GM18502 (cell line): ENCODE measurements around the gene CCDC171.
"Not testable (repeated sequence)": the region's sequence is repeated elsewhere in the genome, so short reads cannot be mapped to it uniquely, and the experiment has no call there.

Experiments
- ATAC-seq: cut with Tn5 transposase; IDR thresholded peaks from one replicate; pipeline ENCODE4 v1.9.1; 2021; ENCODE audit warnings: mild to moderate bottlenecking; ENCODE audit not compliant: unreplicated experiment, poor library complexity

The CCDC171 gene

DNA sequence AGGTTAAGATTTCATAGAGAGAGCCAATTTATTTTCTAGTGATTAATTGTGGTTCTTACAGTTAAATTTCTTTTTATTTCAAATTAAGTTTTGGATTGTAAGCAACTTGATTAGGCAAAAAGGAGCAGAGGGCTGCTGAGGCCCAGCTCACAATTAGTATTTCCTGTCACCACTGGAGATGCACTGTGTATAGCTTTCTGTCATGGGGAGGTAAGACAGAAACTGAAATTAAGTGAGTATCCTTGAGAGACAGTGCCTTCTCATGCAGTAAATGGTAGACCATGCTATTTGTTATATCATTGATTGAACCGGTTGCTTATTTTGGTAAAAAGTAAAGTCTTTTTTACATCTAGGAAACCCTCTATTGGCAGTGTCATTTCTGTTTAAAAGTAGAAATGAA lies 190.7 kb downstream of the CCDC171 start:
- ATAC-seq: peak; percentile 90

DNA sequence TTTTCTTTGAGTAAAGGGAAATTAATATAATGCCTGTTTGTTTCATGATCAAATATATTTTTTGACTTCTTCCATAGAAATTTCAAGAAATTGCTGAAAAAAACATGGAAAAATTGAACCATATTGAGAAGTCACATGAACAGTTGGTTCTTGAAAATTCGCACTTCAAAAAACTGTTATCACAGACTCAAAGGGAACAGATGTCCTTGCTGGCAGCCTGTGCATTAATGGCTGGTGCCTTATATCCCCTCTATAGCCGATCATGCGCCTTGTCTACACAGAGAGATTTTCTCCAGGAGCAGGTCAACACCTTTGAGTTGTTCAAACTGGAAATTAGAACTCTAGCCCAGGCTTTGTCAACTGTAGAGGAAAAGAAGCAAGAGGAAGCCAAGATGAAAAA lies 191.4 kb downstream of the CCDC171 start:
- no peak for ATAC-seq

DNA sequence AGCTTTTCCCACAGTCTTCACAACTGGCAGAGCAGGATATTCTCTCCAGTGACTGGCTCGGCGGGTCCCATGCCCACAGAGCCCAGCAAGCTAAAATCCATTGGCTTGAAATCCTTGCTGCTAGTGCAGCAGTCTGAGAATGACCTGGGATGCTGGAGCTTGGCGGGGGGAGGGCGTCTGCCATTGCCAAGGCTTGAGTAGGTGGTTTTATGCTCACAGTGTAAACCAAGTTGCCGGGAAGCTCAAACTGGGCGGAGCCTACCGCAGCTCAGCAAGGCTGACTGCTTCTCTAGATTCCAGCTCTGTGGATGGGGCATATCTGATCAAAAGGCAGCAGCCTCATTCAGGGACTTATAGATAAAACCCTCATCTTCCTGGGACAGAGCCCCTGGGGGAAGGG lies 194.1 kb downstream of the CCDC171 start:
- ATAC-seq: no peak

DNA sequence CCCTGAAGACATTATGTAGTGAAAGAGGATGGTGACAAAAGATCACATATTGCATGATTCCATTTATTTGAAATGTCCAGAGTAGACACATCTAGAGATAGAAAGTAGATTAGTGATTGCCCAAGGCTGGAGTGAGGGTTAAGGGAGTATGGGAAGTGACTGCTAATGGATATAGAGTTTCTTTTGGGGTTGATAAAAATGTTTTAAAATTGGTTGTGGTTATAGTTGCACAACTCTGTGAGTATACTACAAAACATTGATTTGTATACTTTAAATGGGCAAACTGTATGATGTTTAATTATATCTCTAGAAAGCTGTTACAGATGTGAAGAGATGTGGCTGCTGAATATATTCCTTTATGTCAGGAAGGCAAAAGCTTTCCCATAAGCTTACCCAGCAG lies 202.8 kb downstream of the CCDC171 start:
- ATAC-seq: no peak

DNA sequence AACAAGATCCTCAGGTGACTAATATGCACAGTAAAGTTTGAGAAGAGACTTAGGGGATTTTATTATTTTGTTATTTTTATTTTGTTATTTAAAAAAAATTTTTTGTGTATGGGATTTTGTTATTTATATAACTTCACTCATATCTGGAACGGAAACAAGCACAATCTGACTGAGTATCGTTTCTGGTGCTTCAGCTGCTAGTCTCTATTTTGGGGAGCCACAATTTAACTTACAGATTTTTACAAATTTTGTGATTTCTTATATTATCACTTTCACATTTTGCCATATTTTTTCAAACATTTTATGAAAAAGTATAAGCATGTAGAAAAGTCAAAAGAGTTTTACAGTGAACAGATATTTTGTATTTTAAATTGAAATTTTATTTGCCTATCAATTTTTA lies 208.7 kb downstream of the CCDC171 start:
- ATAC-seq: no peak

DNA sequence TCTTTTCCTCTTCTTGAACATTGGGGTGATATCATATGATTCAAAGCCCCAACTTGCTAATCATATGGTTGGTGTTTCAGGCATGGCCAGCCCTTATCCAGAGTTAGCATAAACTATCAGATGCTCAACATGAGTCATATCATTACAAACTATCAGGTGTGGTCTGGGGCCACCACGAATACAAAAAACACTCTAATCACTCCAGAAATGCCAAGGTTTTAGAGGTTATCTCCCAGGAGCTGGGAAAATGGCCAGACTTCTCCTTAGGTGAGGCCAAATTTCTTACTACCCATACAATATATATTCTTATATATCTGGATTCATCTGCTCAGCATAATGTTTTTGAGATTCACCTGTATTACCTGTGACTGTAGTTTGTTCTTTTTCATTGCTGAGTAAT lies 210.5 kb downstream of the CCDC171 start:
- no peak for ATAC-seq

DNA sequence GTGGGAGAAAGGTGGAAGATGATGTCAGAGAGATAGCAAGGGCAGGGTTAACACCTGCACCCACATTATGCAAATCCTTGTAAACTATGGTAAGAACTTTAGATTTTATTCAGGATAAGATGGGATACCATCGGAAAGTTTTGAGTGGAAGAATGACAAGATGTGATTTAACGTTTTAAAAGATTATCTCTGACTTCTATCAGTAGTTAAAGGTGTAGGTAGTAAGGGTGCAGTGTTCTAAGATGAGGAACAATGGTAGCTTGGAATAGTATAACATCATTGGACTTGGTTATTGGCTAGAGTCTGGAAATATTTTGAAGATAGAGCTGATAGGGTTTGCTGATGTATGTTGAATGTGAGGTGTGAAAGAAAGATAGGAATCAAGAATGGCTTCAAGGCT lies 211.3 kb downstream of the CCDC171 start:
- ATAC-seq: no peak

DNA sequence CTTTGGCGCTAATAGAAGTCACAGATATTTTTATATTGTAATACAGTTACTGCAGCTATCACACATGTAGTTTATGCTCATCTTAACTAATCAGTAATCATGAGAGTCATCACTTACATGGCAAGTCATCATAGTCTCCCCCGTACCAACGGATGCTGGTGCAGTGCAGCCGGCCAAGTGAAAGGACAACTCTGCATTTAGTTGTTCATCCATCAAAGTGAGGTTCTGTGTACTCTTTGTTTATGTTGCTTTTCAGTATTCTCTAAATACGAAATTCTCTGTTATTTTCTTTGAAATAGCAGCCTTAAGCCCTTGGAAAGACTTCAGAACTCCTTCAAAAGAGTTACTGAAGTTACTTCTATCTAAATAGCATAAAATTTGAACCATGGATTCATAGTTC lies 216.7 kb downstream of the CCDC171 start:
- ATAC-seq: no peak

DNA sequence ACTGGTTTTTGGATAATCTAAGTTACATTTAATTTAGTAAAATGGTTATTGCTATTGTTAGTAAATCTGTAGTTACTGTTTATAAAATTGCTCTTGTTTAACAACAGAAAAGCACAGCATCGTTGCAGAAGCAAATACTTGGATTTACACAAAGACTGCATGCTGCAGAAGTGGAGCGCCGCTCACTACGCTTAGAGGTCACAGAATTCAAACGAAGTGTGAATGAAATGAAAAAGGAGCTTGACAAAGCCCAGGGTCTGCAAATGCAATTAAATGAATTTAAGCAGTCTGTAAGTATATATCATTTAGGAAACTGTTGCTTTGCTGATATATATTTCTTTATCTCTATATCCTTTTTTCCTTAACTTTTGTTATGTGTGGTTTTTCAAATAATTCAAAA lies 226.0 kb downstream of the CCDC171 start:
- ATAC-seq: no peak

DNA sequence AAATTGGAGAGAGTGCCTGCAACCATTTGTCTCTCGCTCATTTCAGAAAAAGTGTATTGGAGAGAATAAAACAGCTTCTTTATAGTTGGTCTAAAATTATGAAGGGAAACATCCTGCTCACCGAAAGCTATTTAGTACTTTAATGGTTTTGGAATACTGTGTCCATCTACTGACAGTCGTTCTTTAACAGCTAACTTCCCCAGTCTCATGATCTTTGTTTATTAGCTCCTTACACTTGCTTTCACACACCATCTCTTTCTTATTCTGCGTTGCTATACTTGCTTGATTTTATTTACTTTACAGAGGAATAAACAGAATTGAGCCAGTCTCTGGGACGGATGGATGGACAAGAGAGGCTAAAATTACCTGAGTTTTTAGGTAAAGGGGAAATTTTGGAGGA lies 229.3 kb downstream of the CCDC171 start:
- no peak for ATAC-seq

DNA sequence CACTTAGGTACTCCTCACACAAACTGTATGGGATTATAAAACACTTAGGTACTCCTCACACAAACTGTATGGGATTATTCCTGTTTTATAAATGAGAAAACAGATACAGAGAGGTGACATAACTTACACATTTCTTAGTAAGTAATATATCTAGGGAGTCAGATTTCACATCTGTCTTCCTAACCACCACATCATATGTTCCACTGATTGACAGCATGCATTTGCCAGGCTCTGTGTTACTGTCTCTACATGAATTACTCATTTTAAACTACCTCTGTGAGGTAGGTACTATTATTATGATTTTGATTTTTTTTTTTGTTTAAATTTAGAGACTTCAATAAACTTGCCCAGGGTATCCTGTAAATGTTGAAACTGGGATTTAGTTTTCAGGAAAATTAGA lies 232.7 kb downstream of the CCDC171 start:
- ATAC-seq: no peak

DNA sequence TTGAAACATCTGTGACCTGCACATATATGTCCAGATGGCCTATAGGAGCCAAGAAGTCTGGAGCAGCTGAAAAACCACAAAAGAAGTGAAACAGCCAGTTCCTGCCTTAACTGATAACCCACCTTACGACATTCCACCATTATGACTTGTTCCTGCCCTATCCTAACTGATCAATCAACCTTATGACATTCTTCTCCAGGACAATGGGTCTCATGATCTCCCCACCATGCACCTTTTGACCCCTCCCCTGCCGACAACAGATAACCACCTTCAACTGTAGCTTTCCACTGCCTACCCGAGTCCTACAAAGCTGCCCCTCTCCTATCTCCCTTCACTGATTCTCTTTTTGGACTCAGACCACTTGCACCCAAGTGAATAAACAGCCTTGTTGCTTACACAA lies 233.8 kb downstream of the CCDC171 start:
- no peak for ATAC-seq

DNA sequence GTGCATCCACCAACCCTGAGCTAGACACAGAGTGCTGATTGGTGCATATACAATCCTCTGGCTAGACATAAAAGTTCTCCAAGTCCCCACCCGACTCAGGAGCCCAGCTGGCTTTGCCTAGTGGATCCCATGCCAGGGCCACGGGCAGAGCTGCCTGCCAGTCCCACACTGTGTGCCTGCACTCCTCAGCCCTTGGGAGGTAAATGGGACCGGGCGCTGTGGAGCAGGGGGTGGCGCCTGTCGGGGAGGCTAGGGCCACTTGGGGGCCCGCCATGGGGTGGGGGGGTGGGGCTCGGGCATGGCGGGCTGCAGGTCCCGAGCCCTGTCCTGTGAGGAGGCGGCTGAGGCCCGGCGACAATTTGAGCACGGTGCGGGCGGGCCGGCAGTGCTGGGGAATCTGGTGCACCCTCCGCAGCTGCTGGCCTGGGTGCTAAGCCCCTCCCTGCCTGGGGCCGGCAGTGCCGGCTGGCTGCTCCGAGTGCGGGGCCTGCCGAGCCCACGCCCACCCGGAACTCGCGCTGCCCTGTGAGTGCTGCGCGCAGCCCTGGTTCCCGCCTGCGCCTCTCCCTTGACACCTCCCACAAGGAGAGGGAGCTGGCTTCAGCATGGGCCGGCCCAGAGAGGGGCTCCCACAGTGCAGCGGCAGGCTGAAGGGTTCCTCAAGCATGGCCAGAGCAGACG lies 257.5 kb downstream of the CCDC171 start:
- ATAC-seq: not testable (repeated sequence)

DNA sequence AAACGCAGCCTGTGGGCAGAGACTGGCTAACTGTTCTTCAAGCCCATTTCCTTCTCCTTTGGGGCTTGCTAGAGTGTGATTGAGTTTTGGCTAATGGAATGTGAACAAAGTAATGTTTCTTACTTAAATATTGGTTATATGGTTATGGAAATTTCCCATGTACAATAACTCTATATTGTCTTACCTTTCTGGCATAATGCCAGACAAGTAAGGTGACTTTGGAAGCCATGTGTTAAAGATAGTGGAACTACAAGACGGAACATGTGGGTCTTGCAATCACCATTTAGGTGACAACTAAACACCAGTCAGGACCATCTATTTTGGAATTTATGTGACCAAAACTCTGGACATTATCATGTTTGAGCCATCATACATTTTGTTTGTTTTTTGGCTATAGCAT lies 260.2 kb downstream of the CCDC171 start:
- no peak for ATAC-seq

DNA sequence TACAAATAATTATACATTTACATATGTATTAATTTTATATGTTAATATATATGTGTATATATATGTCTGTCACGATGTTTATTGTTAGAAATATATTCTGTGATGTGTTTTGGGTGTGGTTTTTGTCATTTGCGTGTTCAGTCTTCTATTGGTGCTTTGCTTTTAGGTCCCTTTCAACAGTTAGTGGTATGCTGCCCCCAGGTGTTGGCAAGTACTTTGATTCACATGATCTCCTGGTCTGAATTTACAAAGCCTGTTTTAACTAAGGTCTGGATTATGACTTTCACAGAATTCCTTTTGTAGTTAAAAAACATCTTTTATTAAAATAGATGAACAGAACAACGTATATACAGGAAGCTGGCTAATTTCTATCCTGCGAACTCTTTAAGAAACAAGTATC lies 271.5 kb downstream of the CCDC171 start:
- no peak for ATAC-seq

DNA sequence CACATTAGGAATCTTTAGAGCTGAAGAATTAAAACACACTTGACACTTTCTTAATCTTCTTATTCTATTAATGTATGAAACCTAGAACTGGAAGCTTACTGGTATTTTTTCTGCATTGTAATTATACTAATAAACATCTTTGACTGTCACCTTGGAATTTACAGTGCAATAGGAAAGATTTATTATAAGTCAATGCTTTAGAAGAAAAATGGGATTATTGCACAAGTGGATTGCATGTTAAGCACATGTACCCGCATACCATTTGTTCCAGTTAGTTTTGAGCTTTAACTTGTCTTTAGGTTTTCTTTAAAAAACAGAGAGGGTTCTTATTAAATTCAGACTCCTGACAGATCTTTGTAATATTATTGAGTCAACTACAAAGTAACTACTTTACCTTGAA lies 278.5 kb downstream of the CCDC171 start:
- no peak for ATAC-seq

DNA sequence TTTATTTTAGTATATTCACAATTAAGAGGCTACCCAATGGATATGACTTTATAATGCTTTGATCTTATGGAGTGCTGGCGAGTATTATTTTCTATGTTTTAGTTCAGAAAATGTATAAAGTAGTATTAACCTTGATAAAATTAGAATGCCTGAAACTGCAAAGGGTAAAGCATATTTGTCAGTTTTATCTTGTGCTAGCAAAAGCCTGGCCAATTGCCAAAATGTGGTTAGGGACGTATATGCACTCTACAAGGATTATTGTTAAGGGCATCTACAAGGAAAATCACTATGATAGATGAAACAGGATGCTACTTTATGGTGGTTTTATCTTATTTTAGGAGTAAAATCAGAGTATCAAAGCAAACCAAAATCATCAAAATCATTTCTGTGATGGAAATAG lies 281.7 kb downstream of the CCDC171 start:
- ATAC-seq: no peak

DNA sequence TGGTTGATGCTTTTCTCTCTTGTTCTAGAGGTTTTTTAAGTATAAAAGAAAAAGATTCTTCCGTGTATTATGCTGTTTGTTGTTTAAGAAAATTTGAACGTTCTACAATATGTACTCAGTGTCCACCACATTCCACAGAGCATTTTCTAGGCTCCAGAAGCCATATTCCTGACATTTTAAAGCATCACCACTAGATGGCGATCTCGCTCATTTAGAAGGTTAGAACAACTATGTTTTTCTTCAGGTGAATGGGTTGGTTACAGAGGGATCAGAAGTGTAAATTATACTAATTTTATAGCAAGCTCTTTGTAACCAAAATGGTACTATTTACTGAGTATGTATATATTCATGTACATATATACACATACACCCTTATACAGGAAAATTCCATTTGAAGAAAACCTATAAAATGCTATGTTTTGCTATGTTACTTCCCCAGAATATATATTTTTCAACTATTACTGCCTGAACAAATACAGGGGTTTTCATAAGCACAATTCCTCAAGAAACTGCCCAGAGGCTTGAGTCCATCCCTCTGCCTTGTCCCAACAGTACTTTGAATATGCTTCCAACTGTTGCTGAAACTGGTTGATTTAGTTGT lies 284.3 kb downstream of the CCDC171 start:
- peak; percentile 81 for ATAC-seq

DNA sequence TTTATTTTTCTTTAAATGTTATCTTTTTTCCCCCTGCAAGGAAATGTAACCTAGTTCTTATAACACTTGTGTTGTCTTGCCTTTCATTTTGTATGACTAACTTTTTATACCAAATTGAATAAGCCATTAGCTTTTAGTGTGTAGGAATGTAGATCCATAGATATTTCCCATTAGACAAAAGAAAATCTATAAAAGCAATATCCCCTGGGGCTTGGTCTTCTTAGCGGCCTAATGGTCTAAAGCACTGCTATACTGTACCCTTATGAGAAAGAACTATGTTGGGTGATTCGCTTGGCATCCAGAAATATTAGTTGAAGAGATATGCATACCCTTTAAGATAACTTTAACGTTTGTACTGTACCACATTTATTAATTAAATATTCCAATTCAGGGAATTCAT lies 289.2 kb downstream of the CCDC171 start:
- ATAC-seq: no peak

DNA sequence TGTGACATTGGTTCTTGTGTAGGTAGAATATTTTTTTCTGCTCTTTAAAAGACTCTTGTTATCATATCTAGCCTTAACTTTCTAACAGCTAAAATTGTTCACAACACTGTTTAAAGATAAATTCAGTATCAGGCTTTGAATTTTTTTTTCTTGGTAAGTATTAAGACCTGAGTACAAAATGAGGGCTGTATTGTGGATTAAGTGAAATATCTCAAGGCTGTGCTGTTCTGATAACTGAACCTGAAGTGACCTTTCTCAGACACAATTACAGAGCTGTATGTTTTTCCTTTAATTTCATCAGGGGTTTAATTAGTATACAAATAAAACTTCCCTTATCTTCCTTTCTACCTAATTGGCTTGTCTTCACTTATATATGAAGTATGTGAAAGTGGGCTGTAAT lies 290.5 kb downstream of the CCDC171 start:
- no peak for ATAC-seq

DNA sequence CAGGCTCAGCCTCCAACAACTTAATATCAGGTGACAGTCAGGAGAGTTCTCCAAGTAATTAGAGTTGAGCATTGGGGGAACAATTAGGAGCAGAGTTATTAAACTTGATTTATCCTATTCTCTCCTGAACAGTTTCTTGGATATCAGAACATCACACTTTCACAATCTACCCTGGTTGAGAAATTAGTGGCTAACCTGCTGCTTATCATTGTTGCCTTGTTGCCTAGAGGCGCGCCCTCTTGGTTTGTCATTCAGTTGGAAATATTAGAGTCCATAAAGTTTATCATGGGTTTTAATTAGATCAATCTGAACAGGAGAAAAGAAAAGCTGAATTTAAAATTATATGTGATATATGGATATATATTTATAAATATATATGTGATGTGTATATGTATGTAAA lies 291.1 kb downstream of the CCDC171 start:
- no peak for ATAC-seq

DNA sequence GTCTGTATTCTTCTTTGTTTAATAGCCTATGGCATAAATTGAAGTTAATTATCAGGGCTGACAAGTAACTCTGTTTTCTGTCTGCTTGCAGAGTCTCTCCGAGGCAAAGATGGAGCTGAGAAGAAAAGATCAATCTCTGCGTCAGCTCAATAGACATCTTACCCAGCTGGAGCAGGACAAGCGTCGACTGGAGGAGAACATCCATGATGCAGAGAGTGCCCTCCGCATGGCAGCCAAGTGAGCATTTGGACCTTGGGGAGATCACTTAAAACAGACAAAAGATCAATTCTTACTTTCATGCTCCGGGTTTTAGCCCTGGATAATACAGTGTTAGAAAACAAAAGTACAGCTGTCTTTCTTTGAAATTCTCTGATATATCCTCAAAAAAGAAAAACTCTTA lies 293.8 kb downstream of the CCDC171 start:
- no peak for ATAC-seq
